ENCODE measurements around the gene PHLDB1. TPM values are rescaled to one million over a fixed set of nuclear protein-coding genes. Genes with fewer than 3 reads are reported as not detected.
A peak's percentile ranks its signal among the peaks of the same experiment; 100 is the strongest.
"Not testable (repeated sequence)": the region's sequence is repeated elsewhere in the genome, so short reads cannot be mapped to it uniquely, and the experiment has no call there.

The PHLDB1 gene
- polyA plus RNA-seq, 4 donors, result 117 to 146 (median 122) TPM

DNA sequence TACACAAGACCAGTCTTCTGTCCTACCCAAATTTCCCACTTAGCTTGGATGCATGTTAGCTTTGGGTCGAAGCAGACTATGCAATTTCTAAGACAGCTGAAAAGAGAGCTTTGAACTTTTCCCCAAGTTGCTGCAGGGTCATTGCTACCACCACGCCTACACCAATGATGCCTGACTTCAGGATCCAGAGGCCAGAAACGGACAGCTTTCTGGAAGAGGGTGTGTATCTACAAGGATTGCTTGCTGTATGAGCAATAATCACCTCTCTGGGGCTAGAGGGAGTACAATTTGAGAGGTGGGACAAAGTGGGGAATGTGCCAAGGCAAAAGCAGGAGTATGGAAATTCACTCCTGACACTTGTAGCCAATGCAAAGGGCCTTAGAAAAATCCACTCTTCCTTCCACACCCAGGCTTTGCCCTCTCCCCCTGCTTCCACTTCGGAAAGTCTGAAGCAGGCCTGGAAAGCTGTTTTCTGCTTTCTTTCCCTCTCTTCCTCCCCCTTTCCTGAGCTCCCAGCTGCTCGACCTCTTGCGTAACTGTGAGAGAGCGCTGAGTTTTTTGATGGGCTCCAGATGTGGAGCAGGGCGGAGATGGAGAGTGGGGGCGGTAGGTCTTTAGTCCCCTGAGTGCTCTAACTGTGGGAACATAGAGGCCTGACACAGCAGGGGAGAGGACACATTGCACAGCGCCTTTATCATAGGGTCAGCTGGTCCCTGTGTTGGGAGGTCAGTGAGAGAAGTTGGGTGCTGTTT lies 2.1 kb upstream of the PHLDB1 start:
- DNase-seq (ENCODE audit: low read depth in 4 of 4, low spot score in 3 of 4), result peak in 2 of 4 donors; percentile 83 to 86

- no peak for DNase-seq (ENCODE audit: low read depth in 4 of 4, low spot score in 3 of 4)
Measured at GRCh38 chr11:118606157-118606843, 1.1 kb upstream of the PHLDB1 start.

GRCh38 chr11:118606844-118607228 lies 579 bp upstream of the PHLDB1 start:
- no peak for DNase-seq (ENCODE audit: low read depth in 4 of 4, low spot score in 3 of 4)

DNA sequence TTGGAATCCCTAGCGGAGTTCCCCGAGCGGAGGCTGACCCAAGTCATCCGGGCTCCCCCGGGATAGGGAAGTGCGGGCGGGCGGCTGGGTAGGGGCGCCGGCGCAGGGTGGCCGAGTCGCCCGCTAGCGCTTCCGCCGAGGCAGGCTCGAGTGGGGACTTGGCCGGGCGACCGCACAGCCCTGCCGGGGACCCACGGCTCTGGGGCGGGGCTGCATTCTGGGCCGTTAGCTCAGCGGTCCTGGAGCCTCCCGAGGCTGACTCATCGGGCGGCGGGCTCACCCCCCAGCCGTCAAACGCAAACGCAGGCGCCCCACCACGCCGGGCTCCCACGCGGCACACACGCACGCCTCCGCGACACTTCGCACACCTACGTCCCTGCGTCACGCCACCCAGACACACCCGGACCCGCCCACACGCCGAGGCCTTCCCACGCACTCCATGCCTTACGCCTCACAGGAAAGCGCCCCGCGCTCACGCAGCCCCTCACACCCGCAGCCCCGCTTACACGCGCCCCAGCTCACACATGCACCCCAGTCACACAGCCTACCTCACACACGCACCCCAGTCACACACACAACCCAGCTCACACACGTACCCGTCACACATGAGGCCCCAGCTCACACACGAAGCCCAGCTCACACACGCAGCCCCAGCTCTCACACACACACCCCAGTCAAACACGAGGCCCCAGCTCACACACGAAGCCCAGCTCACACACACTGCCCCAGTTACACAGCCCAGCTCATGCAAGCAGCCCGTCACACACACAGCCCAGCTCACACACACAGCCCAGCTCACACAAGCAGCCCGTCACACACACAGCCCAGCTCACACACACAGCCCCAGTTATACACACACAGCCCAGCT lies 1.2 kb downstream of the PHLDB1 start:
- DNase-seq (ENCODE audit: low read depth in 4 of 4, low spot score in 3 of 4), result no peak

DNA sequence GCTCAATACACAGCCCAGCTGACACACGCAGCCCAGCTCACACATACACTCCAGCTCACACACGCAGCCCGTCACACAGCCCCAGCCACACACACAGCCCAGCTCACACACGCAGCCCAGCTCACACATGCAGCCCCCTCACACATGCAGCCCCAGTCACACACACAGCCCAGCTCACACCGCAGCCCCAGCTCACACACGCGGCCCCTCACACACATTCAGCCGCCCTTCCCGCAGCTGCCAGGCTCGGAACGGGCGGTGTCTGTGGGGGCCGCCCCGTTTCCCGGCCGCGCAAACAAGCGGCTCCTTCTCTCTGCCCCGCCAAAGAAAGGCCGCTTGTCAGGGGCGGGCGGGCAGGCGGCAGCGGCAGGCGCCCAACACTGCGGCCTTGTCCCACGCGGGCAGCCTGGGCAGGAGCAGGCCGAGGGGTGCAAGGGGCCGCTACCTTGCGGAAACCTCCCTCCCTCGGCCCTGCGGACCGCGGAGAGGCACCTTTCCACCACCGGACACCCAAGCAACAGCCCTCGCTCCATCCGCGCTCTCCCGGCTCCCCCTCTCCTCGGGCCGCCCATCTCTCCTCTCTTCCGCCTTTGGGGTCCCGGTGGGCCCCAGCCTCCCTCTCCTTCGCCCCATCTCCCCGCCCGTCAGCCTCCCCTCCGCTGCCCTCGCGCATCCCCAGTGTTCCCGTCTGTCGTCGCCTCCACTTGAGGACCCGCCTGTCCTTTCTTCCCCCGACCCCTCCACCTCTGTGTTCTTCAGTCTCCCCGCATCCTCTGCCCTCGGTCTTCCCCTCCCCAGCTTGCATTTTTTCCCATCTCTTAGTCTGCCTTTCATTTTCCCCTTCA lies 2.2 kb downstream of the PHLDB1 start:
- no peak for DNase-seq (ENCODE audit: low read depth in 4 of 4, low spot score in 3 of 4)

DNA sequence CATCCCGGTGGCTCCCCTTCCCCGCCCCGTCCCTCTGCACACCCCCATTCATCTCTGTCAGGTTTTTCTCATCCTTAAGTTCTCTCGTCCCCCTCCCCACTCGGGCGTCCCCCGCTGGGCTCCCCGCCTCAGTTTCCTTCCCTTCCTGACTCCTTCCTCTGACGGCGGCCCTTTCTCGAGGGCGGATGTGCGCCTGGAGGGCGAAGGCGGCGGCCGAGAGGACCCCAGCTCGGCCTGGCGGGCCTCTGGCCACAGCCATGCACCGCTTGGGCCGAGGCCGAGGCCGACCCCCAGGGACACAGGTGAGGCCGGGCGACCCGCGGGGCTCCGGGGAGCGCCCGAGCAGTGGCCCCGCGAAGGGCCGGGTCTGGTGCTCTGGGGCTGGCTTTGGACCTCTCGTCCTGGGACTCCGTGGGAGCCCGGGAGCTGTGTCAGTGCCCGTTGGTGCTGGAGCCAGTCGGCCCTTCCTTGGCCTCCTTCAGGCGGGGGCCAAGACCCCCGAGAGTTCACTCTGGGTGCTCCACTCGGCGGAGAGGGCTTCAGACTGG lies 2.9 kb downstream of the PHLDB1 start:
- no peak for DNase-seq (ENCODE audit: low read depth in 4 of 4, low spot score in 3 of 4)

DNA sequence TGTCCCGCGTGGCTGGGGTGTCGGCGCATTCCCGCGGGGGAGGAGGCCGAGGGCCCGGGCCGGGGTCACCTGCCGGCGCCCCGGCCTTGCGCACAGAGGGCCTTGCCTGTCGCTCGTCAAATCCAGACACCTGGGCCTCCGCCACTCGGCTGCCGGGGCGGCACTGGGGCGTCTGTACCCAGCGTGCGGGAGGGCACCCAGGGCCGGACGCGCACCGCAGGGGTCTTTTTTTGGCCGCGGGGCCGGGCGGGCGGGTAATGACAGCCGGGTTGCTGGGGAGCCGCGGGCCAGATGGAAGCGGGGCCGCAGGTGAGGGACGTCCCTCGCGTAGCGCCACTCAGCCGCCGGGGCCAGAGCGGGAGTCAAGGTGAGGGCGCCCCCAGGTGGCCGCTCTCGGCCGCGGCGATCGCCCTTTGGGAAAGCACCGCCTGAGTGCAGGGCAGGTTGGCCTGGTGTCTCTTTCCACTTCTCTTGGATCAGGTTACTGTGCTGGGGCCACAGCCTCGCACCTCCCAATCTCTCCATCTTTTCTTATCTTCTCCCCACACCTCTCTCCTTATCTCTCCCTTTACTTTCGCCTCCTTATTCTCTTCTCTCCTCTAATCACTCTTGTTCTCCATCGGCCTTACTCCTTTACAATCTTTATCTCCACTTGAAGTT lies 3.5 kb downstream of the PHLDB1 start:
- peak in 1 of 4 donors; percentile 74 for DNase-seq (ENCODE audit: low read depth in 4 of 4, low spot score in 3 of 4)

DNA sequence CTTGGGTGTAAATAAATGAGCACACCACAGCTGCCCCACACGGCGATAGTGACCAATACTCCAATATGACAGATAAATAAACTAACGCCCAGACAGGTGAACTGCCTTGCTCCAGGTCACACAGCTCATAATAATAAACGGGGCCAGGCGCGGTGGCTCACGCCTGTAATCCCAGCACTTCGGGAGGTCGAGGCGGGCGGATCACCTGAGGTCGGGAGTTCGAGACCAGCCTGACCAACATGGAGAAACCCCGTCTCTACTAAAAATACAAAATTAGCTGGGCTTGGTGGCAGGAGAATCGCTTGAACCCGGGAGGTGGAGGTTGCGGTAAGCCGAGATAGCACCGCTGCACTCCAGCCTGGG lies 4.0 kb downstream of the PHLDB1 start:
- not testable (repeated sequence) for DNase-seq (ENCODE audit: low read depth in 4 of 4, low spot score in 3 of 4)

DNA sequence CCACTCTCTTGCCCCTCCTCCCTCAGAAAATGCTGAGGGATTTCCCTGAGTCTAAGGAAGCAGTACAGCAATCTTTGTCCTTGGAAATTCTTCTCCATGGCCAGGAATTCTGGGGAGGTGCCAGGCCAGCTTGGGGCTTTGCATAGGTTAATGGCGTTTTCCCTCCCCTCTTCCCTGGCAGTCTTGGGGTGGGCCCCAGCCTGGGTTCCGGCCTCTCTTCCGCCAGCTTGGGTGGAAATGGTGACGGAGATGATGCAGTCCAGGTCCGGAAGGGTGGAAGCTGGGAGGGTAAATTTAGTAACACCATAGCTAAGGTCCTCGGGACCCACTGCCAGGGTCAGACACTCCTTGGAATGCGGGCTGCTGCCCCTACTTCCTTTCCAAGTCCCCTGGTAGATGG lies 5.0 kb downstream of the PHLDB1 start:
- DNase-seq (ENCODE audit: low read depth in 4 of 4, low spot score in 3 of 4), result no peak

- DNase-seq (ENCODE audit: low read depth in 4 of 4, low spot score in 3 of 4), result no peak
Measured at GRCh38 chr11:118614511-118614910, 7.1 kb downstream of the PHLDB1 start.

- no peak for DNase-seq (ENCODE audit: low read depth in 4 of 4, low spot score in 3 of 4)
Measured at GRCh38 chr11:118615282-118615975, 8.0 kb downstream of the PHLDB1 start.

DNA sequence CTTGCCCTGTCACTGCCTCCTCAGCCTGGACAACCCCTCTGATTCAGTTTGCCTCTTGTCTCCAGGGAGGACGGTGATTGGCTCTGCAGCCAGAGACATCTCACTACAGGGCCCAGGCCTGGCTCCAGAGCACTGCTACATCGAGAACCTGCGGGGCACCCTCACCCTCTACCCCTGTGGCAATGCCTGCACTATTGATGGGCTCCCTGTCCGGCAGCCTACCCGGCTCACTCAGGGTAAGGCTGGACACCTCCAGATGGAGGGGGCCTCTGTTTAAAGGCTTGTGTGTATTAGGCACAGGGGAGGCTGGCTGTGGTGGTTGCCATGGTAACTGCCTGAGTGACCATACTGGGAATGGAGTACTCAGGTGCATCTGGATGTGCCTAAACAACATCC lies 8.6 kb downstream of the PHLDB1 start:
- no peak for DNase-seq (ENCODE audit: low read depth in 4 of 4, low spot score in 3 of 4)

DNA sequence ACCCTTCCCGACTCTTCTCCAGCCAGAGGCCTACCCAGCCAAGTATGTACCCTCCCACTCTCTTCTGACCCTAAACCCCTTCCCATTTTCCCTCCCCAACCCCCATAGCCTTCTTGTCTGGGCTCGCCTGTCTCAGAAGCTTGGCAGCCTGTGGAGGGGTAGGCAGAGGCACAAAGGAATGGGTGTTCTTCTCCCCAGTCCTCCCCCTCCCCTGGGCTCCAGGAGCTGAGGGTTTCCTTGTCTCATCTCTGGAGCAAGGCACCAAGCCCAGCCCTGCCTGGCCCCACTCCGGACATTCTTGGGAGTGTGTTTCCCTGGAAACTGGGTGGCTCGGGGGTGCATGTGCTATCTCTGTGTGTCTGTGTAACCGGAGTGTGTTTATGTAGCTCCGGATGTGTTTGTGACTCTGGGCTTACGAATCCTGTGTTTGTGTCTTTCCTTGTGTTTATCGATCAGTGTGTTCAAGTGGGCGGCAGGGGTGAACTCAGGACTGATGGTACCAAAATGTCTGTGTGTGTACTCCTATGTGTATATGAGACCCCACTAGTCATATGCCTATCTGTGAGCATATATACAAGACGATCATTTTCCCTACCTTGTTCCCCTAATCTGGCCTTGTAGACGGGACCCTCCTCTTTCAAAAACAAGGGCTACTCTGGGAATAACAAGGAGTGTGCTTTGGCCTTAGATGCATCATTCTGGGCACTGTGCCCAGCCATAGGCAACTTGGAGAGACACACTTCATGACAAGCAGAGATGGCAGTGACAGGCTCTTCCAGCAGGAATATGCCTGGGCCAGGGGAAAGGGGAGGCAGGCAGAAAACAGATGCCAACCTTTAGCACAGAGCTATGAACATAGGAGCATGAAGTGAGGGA lies 10.9 kb downstream of the PHLDB1 start:
- no peak for DNase-seq (ENCODE audit: low read depth in 4 of 4, low spot score in 3 of 4)

DNA sequence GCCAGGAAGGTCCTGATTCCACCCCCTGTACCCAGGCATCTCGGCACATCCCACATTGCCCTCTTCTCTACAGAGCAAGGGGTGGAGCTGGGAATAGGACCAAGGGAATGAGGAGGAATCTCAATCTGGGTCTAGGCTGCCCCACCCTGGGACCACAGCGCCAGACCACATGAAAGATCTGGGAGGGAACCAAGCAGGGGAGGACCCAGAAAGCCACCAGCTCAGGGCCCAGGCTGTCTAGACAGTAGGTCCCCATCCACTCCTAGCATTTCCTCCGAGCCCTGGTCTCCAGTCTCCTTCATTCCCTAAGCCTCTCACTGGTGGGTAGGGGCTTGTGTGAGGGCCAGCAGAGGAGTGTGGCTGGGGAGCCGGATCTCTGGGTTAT lies 11.6 kb downstream of the PHLDB1 start:
- no peak for DNase-seq (ENCODE audit: low read depth in 4 of 4, low spot score in 3 of 4)

DNA sequence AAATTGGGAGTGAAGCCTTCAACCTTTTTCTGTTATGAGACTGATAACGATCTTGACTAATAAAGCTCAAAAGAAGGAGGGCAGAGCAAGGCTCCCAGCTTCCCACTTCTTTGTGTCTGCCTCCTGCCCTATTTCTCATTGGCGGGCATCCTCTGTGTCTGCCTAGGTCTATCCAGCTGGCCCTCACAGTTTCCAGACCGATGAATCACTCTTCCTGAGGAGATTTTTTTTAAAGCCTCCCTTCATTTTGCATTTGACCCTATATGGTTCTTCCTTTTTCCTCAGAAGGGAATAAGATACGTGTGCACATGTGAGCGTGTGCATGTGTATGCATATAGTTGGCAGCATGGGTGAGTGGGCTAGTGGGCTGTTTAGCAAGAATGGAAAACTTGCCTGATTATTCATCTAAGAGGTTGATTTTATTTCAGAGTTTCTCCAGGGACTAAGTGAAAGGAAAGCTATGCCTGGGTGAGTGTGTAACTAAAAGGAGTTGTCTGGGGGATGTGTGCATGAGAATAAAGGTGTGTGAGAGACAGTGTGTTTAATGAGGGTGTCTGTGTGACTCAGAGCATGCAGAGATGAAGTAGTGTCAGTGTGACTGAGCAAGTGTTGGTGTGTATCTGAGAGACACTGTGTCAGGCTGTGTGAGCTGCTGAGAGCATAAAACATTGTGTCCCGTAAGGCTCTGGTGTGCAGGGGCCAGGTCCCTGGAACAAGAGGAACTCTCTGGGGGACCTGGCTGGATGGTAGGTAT lies 12.2 kb downstream of the PHLDB1 start:
- no peak for DNase-seq (ENCODE audit: low read depth in 4 of 4, low spot score in 3 of 4)

DNA sequence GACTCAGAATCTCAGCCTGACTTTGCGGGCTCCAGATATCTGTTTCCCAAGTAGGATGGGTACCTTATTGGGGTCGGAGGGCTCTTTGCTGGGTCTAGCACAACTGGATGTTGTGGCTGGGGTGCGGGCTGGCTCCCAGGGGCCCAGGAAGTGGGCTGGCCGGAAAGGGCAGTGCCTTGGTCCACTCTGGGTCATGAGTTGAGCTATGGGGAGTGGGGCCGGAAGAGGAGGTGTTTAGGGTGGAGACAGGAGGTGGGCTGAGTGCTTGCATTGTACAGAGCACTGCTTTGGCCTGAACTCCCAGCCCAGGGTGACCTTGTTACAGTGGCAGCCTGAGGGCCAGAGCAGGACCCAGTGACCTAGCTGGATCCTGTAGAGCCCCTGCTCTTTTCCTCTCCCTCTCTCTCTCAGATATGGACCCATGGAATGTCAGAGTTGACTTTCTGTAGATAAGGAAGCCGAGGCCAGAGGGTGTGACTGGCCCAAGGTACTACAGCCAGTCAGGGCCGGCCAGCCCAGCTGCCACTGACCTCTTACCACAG lies 13.2 kb downstream of the PHLDB1 start:
- DNase-seq (ENCODE audit: low read depth in 4 of 4, low spot score in 3 of 4), result no peak
